Measurements from ENCODE around the gene MAPK13.

Gene MAPK13

GRCh38 chr6:36160147-36160760, 29.9 kb downstream of the MAPK13 start:
- no peak for DNase-seq

- DNase-seq, result no peak
Observed at GRCh38 chr6:36169023-36170007, 39.0 kb downstream of the MAPK13 start.

GRCh38 chr6:36170704-36171103, 40.4 kb downstream of the MAPK13 start:
- DNase-seq, result no peak

- no peak for DNase-seq
Observed at GRCh38 chr6:36171573-36171972, 41.3 kb downstream of the MAPK13 start.

- no peak for DNase-seq
Observed at GRCh38 chr6:36177166-36177565, 46.9 kb downstream of the MAPK13 start.

- DNase-seq, result no peak
Observed at GRCh38 chr6:36178544-36178943, 48.2 kb downstream of the MAPK13 start.

GRCh38 chr6:36180126-36180525, 49.8 kb downstream of the MAPK13 start:
- no peak for DNase-seq

GRCh38 chr6:36184311-36184710, 54.0 kb downstream of the MAPK13 start:
- no peak for DNase-seq

- no peak for DNase-seq
Observed at GRCh38 chr6:36186199-36186598, 55.9 kb downstream of the MAPK13 start.

- DNase-seq, result no peak
Observed at GRCh38 chr6:36187446-36187845, 57.1 kb downstream of the MAPK13 start.

Data from NCI-H1694 (cell line).